ENCODE results near the gene CLCNKA.

- TF ChIP-seq ZNF274 (IDR thresholded peaks at IDR 0.05; ENCODE audit: low read depth, low read length): no peak
- no peak for TF ChIP-seq YY1 (IDR thresholded peaks at IDR 0.05; ENCODE audit: insufficient read depth, insufficient read length)
Observed at GRCh38 chr1:16051039-16051438, 29.2 kb downstream of the CLCNKA start.
